ENCODE data around the gene GMCL2. TPM values are rescaled to one million over a fixed set of nuclear protein-coding genes. Genes with fewer than 3 reads are reported as not detected.

The GMCL2 gene
- total RNA-seq, 1 experiment from 2014 or later = not detected

DNA sequence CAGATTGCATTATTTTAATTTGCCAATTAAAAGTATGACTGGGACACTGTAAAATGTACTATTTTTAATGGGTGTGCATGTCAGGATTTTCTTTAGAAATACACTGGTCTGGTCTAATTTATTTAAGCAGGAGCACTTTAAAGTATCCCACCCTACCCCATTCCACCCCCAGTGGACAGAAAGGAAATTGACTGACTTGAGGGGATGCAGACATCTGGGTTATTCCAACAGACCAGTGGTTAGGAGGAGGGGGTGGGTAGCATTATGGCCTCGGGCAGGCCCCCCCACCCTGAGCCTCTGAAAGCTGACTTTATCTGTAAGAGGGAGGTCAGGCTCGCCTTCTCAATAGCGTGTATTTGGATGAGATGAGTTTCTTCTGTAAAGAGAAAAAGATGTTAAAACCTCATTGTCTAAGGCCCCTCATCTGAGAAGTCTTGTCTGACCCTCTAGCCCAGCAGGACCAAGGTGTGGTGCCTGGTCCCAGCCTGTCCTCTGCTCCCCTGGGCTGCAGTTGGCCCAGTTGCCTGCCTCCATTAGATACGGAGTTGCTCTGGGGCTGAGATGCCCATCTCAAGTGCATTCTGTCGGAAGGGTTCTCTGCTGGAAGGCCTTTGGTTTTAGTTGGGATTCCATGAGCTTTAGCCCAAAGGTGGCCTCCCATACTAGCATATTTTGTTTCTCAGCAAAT is 21.5 kb upstream of the GMCL2 start:
- H2AFZ ChIP-seq (ENCODE audit: low read depth, low read length, poor library complexity, severe bottlenecking) = no peak overlapping the region
- intact Hi-C loops (cut with micrococcal nuclease) = no loop called here
- no peak overlapping the region for H3K4me2 ChIP-seq (ENCODE audit: low read length)
- peaks cover 81% of the 10 kb centered on the region for H3K79me2 ChIP-seq (ENCODE audit: insufficient read depth, low read length)
- RAD21 ChIA-PET (ENCODE audit: low non-redundant PET in 1 of 2, low total read pairs in 2 of 2, uncharacterized antibody in 2 of 2, unreplicated experiment in 2 of 2) = no interaction called here
- H3K4me1 ChIP-seq (ENCODE audit: control insufficient read depth in 1 of 2, insufficient read depth in 2 of 2, low read length in 2 of 2) = peaks cover 13 to 30% of the 10 kb centered on the region in 2 experiments
- CTCF ChIA-PET = no interaction called here
- no TSS peak for BruUV-seq (replicated peaks)
- H3K9me2 ChIP-seq (ENCODE audit: insufficient read depth) = no peaks in the 10 kb centered on the region
- ATAC-seq (no peak), DNase-seq (ENCODE audit: low read depth, low spot score) (no peak)
- H3K27me3 ChIP-seq (ENCODE audit: insufficient read depth, low read length) = no peaks in the 10 kb centered on the region
- peaks cover 57% of the 10 kb centered on the region for H4K20me1 ChIP-seq (ENCODE audit: insufficient read depth)
- peaks cover 56 to 78% of the 10 kb centered on the region in 2 experiments for H3K36me3 ChIP-seq (ENCODE audit: control insufficient read depth in 1 of 2, insufficient read depth in 2 of 2, low read length in 2 of 2)
- H3K9ac ChIP-seq (ENCODE audit: low read length) = no peak overlapping the region
- H3K27ac ChIP-seq (ENCODE audit: low read depth, low read length) = no peak overlapping the region
- TF ChIP-seq, protein P1, sequence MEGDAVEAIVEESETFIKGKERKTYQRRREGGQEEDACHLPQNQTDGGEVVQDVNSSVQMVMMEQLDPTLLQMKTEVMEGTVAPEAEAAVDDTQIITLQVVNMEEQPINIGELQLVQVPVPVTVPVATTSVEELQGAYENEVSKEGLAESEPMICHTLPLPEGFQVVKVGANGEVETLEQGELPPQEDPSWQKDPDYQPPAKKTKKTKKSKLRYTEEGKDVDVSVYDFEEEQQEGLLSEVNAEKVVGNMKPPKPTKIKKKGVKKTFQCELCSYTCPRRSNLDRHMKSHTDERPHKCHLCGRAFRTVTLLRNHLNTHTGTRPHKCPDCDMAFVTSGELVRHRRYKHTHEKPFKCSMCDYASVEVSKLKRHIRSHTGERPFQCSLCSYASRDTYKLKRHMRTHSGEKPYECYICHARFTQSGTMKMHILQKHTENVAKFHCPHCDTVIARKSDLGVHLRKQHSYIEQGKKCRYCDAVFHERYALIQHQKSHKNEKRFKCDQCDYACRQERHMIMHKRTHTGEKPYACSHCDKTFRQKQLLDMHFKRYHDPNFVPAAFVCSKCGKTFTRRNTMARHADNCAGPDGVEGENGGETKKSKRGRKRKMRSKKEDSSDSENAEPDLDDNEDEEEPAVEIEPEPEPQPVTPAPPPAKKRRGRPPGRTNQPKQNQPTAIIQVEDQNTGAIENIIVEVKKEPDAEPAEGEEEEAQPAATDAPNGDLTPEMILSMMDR (IDR thresholded peaks at IDR 0.05 in 2 of 3, conservative IDR thresholded peaks at IDR 0.05 in 1 of 3; ENCODE audit: borderline replicate concordance in 1 of 3, insufficient read depth in 1 of 3, low read depth in 2 of 3, low read length in 2 of 3) = peak in 2 of 3 experiments; percentile 30 to 49; a peak in 3 of 6 replicates
- TF ChIP-seq, protein P2, sequence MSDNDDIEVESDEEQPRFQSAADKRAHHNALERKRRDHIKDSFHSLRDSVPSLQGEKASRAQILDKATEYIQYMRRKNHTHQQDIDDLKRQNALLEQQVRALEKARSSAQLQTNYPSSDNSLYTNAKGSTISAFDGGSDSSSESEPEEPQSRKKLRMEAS (IDR thresholded peaks at IDR 0.05) = no peak
- H3K9me3 ChIP-seq (ENCODE audit: control insufficient read depth in 1 of 2, insufficient read depth in 1 of 2, low read depth in 1 of 2, low read length in 2 of 2) = no peaks in the 10 kb centered on the region
- H3K4me3 ChIP-seq (replicated peaks in 1 of 2; ENCODE audit: low read depth in 1 of 2, low read length in 2 of 2) = no peak overlapping the region
- POLR2A ChIA-PET = no interaction called here

DNA sequence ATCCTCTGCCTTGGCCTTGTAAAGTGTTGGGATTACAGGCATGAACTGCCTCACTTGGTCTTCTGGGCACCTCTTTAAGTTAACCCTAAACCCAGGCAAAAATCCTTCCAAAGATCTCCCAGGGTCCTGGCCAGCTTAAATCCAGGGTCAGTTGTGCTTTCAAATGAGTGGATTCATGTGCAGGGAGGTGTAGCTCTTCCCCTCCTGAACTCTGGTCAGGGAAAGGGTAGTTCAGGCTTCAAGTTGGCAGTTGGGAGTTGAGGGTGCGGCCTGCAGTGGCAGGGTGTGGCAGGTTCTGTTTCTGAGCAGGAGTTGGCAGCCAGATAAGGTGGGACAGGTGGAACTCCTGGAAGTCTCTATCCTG is 20.7 kb upstream of the GMCL2 start:
- intact Hi-C loops (cut with micrococcal nuclease) = no loop called here
- no TSS peak for BruUV-seq (replicated peaks)
- H3K4me2 ChIP-seq (ENCODE audit: low read length) = no peak overlapping the region
- H3K36me3 ChIP-seq (ENCODE audit: control insufficient read depth in 1 of 2, insufficient read depth in 2 of 2, low read length in 2 of 2) = peaks cover 56 to 76% of the 10 kb centered on the region in 2 experiments
- H2AFZ ChIP-seq (ENCODE audit: low read depth, low read length, poor library complexity, severe bottlenecking) = no peak overlapping the region
- peaks cover 57% of the 10 kb centered on the region for H4K20me1 ChIP-seq (ENCODE audit: insufficient read depth)
- H3K4me1 ChIP-seq (ENCODE audit: control insufficient read depth in 1 of 2, insufficient read depth in 2 of 2, low read length in 2 of 2) = peaks cover 13 to 33% of the 10 kb centered on the region in 2 experiments
- H3K79me2 ChIP-seq (ENCODE audit: insufficient read depth, low read length) = peaks cover 82% of the 10 kb centered on the region
- ATAC-seq = no peak
- no peak overlapping the region for H3K9ac ChIP-seq (ENCODE audit: low read length)
- no peak overlapping the region for H3K4me3 ChIP-seq (replicated peaks in 1 of 2; ENCODE audit: low read depth in 1 of 2, low read length in 2 of 2)
- TF ChIP-seq SP1 (IDR thresholded peaks at IDR 0.05; ENCODE audit: low read depth) (no peak), POLR2A (IDR thresholded peaks at IDR 0.05; ENCODE audit: borderline replicate concordance, extremely low read depth, insufficient read depth, insufficient read length) (no peak), ZFX (IDR thresholded peaks at IDR 0.05) (no peak), ELF1 (IDR thresholded peaks at IDR 0.05; ENCODE audit: borderline replicate concordance, low read depth) (no peak), YY1 (IDR thresholded peaks at IDR 0.05; ENCODE audit: extremely low read depth, insufficient replicate concordance, low read depth, low read length) (no peak)
- TF ChIP-seq, protein P3, sequence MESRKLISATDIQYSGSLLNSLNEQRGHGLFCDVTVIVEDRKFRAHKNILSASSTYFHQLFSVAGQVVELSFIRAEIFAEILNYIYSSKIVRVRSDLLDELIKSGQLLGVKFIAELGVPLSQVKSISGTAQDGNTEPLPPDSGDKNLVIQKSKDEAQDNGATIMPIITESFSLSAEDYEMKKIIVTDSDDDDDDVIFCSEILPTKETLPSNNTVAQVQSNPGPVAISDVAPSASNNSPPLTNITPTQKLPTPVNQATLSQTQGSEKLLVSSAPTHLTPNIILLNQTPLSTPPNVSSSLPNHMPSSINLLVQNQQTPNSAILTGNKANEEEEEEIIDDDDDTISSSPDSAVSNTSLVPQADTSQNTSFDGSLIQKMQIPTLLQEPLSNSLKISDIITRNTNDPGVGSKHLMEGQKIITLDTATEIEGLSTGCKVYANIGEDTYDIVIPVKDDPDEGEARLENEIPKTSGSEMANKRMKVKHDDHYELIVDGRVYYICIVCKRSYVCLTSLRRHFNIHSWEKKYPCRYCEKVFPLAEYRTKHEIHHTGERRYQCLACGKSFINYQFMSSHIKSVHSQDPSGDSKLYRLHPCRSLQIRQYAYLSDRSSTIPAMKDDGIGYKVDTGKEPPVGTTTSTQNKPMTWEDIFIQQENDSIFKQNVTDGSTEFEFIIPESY (IDR thresholded peaks at IDR 0.05; ENCODE audit: extremely low read depth, insufficient replicate concordance, low read length) = no peak
- ChIA-PET CTCF (interaction anchor here (2.4 kb wide), 1 partner anchor 11 kb away, joined by 6 read pairs; no protein-coding TSS in a partner anchor), POLR2A (interaction anchor here (1.2 kb wide), 1 partner anchor 9 kb away, joined by 3 read pairs; no protein-coding TSS in a partner anchor), RAD21 (ENCODE audit: low non-redundant PET in 1 of 2, low total read pairs in 2 of 2, uncharacterized antibody in 2 of 2, unreplicated experiment in 2 of 2) (no interaction called here)
- H3K9me3 ChIP-seq (ENCODE audit: control insufficient read depth in 1 of 2, insufficient read depth in 1 of 2, low read depth in 1 of 2, low read length in 2 of 2) = no peaks in the 10 kb centered on the region
- no peak for DNase-seq (ENCODE audit: low read depth, low spot score)
- H3K9me2 ChIP-seq (ENCODE audit: insufficient read depth) = no peaks in the 10 kb centered on the region
- H3K27ac ChIP-seq (ENCODE audit: low read depth, low read length) = peak overlapping the region; percentile 18; the same call in 1 of the 2 replicates
- no peaks in the 10 kb centered on the region for H3K27me3 ChIP-seq (ENCODE audit: insufficient read depth, low read length)
